Measurements from ENCODE around the gene RIPK1.

- TF ChIP-seq CTCF (IDR thresholded peaks at IDR 0.05) (peak in 4 of 5 experiments; percentile 9 to 39 (median 19)), POLR2A (IDR thresholded peaks at IDR 0.05) (peak; percentile 95)
These were observed at the start of gene RIPK1 for GRCh38 chr6:3068329-3069214.
